H1 (cell line): Measurements from ENCODE around the gene GPATCH2. TPM values are rescaled to one million over a fixed set of nuclear protein-coding genes. Genes with fewer than 3 reads are reported as not detected.

Source experiments
- polyA plus RNA-seq, 7 experiments: library from polyadenylated mRNA; depleted of rRNA in 3 of 7; stranded (reverse) in 5 of 7; unstranded in 2 of 7; fragments of >200 nt in 5 of 7; fragments of 200-250 nt in 2 of 7; gene quantifications; 1 replicate in 5 of 7; 2 replicates in 1 of 7; 4 replicates in 1 of 7; pipeline versions ENCODE4 v1.2.1 to v1.2.3, GENCODE V29; 2011 to 2013; ENCODE audit warnings: missing spikeins in 2 of 7, mixed read lengths in 2 of 7
- total RNA-seq: library from RNA; stranded (reverse); fragmentation: NEBNext Ultra II Directional; extraction: Animal tissue kit (Norgen Biotek cat#: 25700); gene quantifications from 2 replicates; pipeline ENCODE4 v1.2.1, GENCODE V29; 2021
- TF ChIP-seq, protein P1 (sequence below): fragments of 300-600 bp; sonication (generic); IDR thresholded peaks from 2 replicates; pipeline ENCODE4 v1.7.1; 2012; ENCODE audit warnings: low read length, moderate library complexity, mild to moderate bottlenecking, inconsistent platforms; ENCODE audit not compliant: insufficient replicate concordance

The GPATCH2 gene
- total and polyA plus RNA-seq, 2 of the 8 experiments (the other 6 are each of a cell fraction or from before 2014, with no cell fraction given): 3.9 to 13.1 TPM

- TF ChIP-seq, protein P1, sequence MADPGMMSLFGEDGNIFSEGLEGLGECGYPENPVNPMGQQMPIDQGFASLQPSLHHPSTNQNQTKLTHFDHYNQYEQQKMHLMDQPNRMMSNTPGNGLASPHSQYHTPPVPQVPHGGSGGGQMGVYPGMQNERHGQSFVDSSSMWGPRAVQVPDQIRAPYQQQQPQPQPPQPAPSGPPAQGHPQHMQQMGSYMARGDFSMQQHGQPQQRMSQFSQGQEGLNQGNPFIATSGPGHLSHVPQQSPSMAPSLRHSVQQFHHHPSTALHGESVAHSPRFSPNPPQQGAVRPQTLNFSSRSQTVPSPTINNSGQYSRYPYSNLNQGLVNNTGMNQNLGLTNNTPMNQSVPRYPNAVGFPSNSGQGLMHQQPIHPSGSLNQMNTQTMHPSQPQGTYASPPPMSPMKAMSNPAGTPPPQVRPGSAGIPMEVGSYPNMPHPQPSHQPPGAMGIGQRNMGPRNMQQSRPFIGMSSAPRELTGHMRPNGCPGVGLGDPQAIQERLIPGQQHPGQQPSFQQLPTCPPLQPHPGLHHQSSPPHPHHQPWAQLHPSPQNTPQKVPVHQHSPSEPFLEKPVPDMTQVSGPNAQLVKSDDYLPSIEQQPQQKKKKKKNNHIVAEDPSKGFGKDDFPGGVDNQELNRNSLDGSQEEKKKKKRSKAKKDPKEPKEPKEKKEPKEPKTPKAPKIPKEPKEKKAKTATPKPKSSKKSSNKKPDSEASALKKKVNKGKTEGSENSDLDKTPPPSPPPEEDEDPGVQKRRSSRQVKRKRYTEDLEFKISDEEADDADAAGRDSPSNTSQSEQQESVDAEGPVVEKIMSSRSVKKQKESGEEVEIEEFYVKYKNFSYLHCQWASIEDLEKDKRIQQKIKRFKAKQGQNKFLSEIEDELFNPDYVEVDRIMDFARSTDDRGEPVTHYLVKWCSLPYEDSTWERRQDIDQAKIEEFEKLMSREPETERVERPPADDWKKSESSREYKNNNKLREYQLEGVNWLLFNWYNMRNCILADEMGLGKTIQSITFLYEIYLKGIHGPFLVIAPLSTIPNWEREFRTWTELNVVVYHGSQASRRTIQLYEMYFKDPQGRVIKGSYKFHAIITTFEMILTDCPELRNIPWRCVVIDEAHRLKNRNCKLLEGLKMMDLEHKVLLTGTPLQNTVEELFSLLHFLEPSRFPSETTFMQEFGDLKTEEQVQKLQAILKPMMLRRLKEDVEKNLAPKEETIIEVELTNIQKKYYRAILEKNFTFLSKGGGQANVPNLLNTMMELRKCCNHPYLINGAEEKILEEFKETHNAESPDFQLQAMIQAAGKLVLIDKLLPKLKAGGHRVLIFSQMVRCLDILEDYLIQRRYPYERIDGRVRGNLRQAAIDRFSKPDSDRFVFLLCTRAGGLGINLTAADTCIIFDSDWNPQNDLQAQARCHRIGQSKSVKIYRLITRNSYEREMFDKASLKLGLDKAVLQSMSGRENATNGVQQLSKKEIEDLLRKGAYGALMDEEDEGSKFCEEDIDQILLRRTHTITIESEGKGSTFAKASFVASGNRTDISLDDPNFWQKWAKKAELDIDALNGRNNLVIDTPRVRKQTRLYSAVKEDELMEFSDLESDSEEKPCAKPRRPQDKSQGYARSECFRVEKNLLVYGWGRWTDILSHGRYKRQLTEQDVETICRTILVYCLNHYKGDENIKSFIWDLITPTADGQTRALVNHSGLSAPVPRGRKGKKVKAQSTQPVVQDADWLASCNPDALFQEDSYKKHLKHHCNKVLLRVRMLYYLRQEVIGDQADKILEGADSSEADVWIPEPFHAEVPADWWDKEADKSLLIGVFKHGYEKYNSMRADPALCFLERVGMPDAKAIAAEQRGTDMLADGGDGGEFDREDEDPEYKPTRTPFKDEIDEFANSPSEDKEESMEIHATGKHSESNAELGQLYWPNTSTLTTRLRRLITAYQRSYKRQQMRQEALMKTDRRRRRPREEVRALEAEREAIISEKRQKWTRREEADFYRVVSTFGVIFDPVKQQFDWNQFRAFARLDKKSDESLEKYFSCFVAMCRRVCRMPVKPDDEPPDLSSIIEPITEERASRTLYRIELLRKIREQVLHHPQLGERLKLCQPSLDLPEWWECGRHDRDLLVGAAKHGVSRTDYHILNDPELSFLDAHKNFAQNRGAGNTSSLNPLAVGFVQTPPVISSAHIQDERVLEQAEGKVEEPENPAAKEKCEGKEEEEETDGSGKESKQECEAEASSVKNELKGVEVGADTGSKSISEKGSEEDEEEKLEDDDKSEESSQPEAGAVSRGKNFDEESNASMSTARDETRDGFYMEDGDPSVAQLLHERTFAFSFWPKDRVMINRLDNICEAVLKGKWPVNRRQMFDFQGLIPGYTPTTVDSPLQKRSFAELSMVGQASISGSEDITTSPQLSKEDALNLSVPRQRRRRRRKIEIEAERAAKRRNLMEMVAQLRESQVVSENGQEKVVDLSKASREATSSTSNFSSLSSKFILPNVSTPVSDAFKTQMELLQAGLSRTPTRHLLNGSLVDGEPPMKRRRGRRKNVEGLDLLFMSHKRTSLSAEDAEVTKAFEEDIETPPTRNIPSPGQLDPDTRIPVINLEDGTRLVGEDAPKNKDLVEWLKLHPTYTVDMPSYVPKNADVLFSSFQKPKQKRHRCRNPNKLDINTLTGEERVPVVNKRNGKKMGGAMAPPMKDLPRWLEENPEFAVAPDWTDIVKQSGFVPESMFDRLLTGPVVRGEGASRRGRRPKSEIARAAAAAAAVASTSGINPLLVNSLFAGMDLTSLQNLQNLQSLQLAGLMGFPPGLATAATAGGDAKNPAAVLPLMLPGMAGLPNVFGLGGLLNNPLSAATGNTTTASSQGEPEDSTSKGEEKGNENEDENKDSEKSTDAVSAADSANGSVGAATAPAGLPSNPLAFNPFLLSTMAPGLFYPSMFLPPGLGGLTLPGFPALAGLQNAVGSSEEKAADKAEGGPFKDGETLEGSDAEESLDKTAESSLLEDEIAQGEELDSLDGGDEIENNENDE: no peak
Measured at GRCh38 chr1:217465102-217465501, 165.8 kb downstream of the GPATCH2 start (continued).
